Measurements from ENCODE around the gene GPRC5C. TPM values are rescaled to one million over a fixed set of nuclear protein-coding genes. Genes with fewer than 3 reads are reported as not detected.

Gene GPRC5C
- total and polyA plus RNA-seq, 9 of the 15 experiments (the other 6 are each of a cell fraction or from before 2014, with no cell fraction given): 0.28 to 9.0 (median 4.1) TPM

DNA sequence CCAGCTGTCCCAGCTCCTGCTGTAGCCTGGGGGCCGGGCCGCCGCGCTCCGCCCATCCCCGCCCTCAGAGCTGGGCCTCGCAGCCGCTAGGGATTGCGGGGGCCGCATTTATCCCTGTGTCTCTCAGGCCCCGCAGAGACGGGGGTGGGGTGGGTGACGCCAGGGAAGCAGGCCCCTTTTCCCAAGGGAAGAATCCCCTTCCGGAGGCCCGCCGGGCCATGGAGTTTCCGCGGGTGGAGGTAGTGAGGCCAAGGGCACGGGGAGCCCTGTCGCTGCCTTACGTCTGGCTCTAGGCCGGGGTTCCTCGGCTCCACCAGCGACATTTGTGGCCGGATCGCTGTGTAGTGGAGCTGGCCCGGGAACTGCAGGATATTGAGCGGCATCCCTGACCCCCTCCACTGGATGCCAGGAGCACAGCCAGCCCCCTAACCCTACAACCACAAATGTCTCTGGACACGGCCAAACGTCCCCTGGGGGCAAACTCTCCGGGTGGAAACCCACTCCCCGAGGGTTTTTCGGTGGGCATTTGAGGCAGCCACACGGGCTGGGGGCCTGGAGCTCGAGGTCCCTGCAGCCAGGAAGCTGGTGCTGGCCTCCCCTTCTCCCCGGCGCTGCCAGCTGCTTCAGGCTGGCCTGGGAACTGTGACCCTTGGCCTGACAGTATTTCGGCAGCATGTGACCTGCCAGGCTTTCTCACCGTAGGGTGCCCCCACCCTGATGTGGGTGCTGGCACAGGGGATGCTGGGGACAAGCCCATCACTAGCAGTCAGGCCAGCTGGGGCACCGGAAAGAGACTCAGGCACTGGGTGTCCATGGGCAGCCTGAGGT, 22.5 kb downstream of the GPRC5C start (continued):
- TF ChIP-seq ZNF23 (CRISPR knock-in tag; IDR thresholded peaks at IDR 0.05) (no peak), ZNF408 (CRISPR knock-in tag; IDR thresholded peaks at IDR 0.05; ENCODE audit: low read depth) (no peak), RB1 (IDR thresholded peaks at IDR 0.05; ENCODE audit: low read depth) (no peak), KDM2B (CRISPR knock-in tag; IDR thresholded peaks at IDR 0.05) (peak; percentile 87; the same call in 1 of the 2 replicates), SMAD4 (CRISPR knock-in tag; conservative IDR thresholded peaks at IDR 0.05) (no peak), RAD51 (IDR thresholded peaks at IDR 0.05; ENCODE audit: borderline replicate concordance, low read depth) (no peak), IRF2 (CRISPR knock-in tag; IDR thresholded peaks at IDR 0.05) (no peak), TGIF2 (CRISPR knock-in tag; IDR thresholded peaks at IDR 0.05) (no peak), ATF1 (CRISPR knock-in tag; IDR thresholded peaks at IDR 0.05) (no peak), ATF1 (tag; IDR thresholded peaks at IDR 0.05) (0 out of 2 replicates have a peak, but pooled peaks have one; percentile 31), ILF3 (IDR thresholded peaks at IDR 0.05; ENCODE audit: borderline replicate concordance) (no peak), MTA3 (IDR thresholded peaks at IDR 0.05; ENCODE audit: borderline replicate concordance) (peak; percentile 23; the same call in 1 of the 2 replicates), TBP (optimal IDR thresholded peaks at IDR 0.05; ENCODE audit: low read depth, low read length) (no peak), ZNF76 (CRISPR knock-in tag; IDR thresholded peaks at IDR 0.05; ENCODE audit: borderline replicate concordance) (no peak), SRSF7 (optimal IDR thresholded peaks at IDR 0.05; ENCODE audit: low read depth, low read length) (no peak), ARHGAP35 (IDR thresholded peaks at IDR 0.05; ENCODE audit: partially characterized antibody) (no peak), MYC (IDR thresholded peaks at IDR 0.05; ENCODE audit: low read depth, low read length) (no peak), MYC (CRISPR knock-in tag; IDR thresholded peaks at IDR 0.05; ENCODE audit: borderline replicate concordance, low read depth) (peak; percentile 38; the same call in 1 of the 2 replicates), ZNF217 (CRISPR knock-in tag; IDR thresholded peaks at IDR 0.05) (no peak), PHTF2 (CRISPR knock-in tag; IDR thresholded peaks at IDR 0.05) (no peak), XRCC4 (IDR thresholded peaks at IDR 0.05; ENCODE audit: extremely low read depth, insufficient read depth, insufficient read length) (no peak)
- TF ChIP-seq, protein P1, sequence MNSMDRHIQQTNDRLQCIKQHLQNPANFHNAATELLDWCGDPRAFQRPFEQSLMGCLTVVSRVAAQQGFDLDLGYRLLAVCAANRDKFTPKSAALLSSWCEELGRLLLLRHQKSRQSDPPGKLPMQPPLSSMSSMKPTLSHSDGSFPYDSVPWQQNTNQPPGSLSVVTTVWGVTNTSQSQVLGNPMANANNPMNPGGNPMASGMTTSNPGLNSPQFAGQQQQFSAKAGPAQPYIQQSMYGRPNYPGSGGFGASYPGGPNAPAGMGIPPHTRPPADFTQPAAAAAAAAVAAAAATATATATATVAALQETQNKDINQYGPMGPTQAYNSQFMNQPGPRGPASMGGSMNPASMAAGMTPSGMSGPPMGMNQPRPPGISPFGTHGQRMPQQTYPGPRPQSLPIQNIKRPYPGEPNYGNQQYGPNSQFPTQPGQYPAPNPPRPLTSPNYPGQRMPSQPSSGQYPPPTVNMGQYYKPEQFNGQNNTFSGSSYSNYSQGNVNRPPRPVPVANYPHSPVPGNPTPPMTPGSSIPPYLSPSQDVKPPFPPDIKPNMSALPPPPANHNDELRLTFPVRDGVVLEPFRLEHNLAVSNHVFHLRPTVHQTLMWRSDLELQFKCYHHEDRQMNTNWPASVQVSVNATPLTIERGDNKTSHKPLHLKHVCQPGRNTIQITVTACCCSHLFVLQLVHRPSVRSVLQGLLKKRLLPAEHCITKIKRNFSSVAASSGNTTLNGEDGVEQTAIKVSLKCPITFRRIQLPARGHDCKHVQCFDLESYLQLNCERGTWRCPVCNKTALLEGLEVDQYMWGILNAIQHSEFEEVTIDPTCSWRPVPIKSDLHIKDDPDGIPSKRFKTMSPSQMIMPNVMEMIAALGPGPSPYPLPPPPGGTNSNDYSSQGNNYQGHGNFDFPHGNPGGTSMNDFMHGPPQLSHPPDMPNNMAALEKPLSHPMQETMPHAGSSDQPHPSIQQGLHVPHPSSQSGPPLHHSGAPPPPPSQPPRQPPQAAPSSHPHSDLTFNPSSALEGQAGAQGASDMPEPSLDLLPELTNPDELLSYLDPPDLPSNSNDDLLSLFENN (IDR thresholded peaks at IDR 0.05; ENCODE audit: low read depth in 2 of 2, low read length in 2 of 2): no peak
- TF ChIP-seq, protein P2, sequence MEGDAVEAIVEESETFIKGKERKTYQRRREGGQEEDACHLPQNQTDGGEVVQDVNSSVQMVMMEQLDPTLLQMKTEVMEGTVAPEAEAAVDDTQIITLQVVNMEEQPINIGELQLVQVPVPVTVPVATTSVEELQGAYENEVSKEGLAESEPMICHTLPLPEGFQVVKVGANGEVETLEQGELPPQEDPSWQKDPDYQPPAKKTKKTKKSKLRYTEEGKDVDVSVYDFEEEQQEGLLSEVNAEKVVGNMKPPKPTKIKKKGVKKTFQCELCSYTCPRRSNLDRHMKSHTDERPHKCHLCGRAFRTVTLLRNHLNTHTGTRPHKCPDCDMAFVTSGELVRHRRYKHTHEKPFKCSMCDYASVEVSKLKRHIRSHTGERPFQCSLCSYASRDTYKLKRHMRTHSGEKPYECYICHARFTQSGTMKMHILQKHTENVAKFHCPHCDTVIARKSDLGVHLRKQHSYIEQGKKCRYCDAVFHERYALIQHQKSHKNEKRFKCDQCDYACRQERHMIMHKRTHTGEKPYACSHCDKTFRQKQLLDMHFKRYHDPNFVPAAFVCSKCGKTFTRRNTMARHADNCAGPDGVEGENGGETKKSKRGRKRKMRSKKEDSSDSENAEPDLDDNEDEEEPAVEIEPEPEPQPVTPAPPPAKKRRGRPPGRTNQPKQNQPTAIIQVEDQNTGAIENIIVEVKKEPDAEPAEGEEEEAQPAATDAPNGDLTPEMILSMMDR (IDR thresholded peaks at IDR 0.05 in 2 of 3, conservative IDR thresholded peaks at IDR 0.05 in 1 of 3; ENCODE audit: insufficient read depth in 2 of 3, low read depth in 1 of 3, low read length in 3 of 3): peak in 2 of 3 experiments; percentile 5 to 47; a peak in 2 of 6 replicates
